NCI-H345 (cell line): ENCODE results near the gene ZNF280D.

Experiments
- DNase-seq: peaks from one replicate; lab custom pipeline; 2025; lab: John Stamatoyannopoulos, UW

Gene ZNF280D

DNA sequence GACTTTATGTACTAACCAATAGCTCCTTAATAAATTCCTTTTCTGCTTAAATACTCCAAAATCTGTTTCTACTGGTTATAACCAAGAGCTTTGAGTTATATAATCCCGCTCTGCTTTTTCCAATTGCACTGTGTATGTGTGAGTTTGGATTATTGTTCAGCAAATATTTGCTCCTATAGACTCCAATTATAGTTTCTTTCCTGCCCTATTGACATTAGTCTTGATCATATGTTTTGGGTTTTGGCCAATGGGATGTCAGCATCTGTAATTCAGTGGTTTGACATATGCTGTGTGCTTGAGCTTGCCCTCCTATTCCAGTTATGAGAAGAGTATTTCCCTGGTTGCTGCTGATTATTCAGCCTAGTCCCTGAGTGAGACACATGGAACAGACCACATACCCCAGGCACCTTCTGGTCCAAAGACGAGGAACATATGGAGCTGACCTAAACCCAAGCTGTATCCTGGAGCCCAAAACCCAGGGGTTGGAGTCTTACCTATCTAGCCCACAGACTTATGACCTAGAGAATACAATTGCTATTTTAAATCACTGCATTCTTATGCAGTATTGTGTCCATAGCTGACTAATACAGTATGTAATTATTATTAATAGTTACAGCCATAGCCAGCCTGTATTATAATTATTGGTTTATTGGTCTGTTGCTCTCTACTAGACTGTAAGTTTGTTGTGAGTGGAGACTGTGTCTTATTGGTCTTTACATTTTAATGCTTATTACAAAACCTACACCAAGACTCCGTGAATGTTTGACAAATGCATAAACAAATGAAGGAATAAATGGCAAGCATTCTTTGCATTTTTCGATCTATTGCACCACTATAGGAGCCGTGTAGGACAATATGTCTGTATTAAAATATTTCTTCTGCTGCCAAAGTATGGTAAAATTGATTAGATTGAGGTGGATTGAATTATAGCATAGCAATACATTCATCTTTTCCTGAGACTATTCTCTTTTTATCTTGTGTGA, 11.7 kb upstream of the ZNF280D start:
- no peak for DNase-seq

GRCh38 chr15:56741541-56741940, 8.2 kb upstream of the ZNF280D start:
- DNase-seq: no peak

GRCh38 chr15:56739964-56740640, 6.8 kb upstream of the ZNF280D start:
- no peak for DNase-seq

DNA sequence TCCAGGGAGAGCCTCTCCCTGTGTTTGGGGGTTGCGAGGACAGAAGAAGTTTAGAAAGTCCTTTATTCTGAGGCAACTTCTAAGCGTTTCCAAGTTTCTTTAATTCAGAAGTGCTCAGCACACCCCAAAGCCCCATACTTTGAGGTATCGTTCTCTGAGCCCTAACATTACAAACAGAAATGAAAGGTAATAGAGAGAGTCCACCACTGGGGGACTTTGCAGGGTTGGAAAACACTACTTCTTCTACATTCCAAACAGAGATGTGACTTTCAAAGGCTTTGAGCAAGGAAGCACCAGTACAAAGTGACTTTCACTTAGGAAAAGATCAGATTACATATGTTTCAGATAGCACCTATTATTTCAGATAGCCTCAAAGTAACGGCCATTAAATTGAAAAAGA, 6.2 kb upstream of the ZNF280D start:
- DNase-seq: no peak

GRCh38 chr15:56737791-56738190, 4.5 kb upstream of the ZNF280D start:
- DNase-seq: no peak

DNA sequence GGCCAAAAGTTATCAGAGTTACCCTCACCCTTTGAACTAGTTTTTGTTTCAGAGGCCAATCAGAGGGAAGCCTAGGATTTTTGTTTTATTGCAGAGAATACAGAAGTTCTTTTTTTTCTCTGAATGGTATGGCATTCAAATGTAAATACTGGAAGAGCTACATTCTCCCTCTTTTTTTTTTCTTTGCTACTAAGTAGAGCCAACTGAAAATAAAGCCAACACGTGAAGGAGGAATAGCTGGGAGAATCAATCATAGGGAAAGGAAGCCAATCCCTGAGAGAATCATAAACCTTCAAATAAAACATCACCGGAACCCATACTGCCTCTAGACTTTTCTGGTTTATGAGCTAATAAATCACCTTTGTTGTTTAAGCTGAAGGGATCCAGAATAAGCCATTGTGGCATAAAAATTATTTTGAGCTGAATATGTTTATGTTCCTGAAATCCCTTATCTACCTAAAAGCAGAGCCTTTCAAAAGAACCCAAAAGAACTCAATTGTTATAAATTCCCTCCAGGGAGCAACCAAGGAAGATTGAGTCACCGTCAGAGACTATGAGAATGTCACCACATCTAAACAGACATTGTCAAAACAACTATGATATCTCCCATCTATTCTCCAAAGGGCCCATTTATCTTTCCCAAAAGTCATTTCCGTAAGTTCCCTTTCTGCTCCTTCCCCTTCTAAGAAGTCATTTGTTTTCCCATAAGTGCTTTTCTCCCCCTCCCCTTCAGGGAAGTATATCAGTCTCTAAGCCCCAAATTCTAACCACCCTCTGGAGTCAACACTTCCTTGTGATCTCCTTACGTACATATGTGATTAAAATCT, 3.8 kb upstream of the ZNF280D start:
- no peak for DNase-seq

GRCh38 chr15:56736308-56736707, 3.0 kb upstream of the ZNF280D start:
- no peak for DNase-seq

- DNase-seq: no peak
These were observed 2.3 kb upstream of the ZNF280D start for GRCh38 chr15:56735589-56735988.

DNA sequence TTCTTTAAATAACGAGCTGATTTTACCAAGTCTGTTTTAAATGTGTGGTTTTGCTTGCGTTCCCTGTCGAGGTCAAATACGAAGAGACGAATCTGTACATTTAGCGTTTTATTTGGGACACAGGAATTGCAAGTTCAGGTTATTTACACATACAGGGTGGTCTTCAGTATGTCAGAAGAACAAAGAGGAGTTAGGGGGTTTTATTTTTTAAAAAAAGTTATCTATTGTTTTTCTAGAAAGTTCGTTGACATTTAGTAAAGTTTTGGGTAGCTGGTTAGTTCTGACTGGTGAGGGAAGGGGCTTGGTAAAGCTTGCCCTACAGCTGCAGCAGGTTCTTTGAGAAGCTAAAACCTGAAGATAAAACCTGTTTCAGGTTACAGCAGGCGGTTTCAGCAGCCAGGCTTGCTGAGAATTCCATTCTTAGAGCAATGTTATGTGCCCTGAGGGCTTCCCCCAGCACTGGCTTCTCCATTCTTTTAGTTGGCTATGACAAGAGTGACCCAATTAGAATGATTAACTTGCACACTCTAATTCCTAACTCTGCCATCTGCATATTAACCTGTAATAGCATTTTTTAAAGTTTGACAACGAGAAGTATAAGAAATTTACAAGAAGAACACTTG, 815 bp upstream of the ZNF280D start:
- DNase-seq: no peak

DNA sequence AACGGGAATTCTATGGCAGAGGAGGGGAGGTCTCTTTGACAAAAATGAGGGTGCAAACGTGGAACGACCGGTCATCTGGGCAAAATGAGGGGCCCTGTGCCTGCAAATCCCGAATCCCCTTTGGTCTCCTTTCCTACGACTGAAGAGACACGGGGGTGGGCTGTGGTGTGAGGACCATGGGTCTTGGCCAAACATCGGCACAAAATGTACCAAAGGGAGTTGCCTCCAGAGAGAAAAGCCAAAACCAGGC, 498 bp downstream of the ZNF280D start:
- DNase-seq: no peak

- DNase-seq: no peak
These were observed 999 bp downstream of the ZNF280D start for GRCh38 chr15:56732135-56732885.

- DNase-seq: no peak
These were observed 1.8 kb downstream of the ZNF280D start for GRCh38 chr15:56731548-56731947.

GRCh38 chr15:56729561-56729960, 3.7 kb downstream of the ZNF280D start:
- DNase-seq: no peak

DNA sequence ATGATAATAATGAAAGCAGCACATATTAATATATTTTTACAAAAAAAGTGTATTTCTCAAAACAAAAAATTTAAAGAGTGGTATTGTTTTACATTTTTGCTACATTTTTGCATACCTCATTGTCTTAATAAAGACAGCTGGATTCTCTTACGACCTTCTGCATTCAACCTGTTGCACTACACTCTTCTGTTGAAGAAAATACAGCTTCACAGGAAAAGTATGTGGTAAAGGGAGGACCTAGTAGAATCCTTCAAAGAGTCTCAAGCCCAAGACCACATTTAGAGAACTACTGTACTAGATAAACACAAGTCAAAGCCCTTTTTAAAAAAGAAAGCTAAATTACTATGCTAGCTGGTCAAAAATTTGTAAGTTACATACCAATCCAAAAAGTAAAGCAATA, 7.9 kb downstream of the ZNF280D start:
- DNase-seq: no peak

DNA sequence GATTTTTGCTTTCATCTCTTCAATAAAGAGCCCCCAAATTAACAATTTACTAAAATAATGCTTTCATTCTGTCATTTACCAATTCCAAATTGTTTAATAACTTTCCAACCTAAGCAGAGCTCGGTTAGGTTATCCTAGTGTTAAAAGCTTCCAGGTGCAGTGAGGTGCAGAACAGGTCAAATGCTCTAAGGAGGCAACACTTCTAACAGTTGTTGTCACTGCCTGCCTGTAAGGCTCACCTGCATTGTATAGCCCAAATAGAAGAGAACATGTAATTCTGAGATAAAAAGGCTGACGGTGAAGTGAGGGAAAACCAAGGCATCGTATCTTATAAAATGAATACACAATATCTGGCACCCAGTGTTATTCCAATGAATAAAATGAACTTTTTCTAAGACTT, 9.1 kb downstream of the ZNF280D start:
- DNase-seq: no peak

DNA sequence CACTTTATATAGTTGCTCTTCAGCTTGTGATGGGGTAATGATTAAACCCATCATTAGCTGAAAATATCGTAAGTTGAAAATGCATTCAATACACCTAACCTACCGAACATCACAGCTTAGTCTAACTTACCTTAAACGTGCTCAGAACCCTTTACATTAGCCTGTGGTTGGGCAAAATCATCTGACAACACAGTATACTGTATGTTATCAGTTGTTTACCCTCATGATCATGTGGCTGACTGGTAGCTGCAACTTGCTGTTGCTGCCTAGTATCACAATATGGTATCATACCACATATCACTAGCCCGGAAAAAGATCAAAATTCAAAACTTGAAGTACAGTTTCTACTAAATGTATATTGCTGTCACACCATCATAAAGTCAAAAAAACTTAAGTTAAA, 9.5 kb downstream of the ZNF280D start:
- DNase-seq: no peak

GRCh38 chr15:56719774-56720555, 13.3 kb downstream of the ZNF280D start:
- no peak for DNase-seq

- DNase-seq: no peak
These were observed 14.2 kb downstream of the ZNF280D start for GRCh38 chr15:56719021-56719612.

- no peak for DNase-seq
These were observed 14.7 kb downstream of the ZNF280D start for GRCh38 chr15:56718560-56718959.

- no peak for DNase-seq
These were observed 17.0 kb downstream of the ZNF280D start for GRCh38 chr15:56716334-56716733.
